GM12878 (cell line): ENCODE results near the gene QSOX1. TPM values are rescaled to one million over a fixed set of nuclear protein-coding genes. Genes with fewer than 3 reads are reported as not detected.

Experiments used
- ATAC-seq: fragments of 200-7000 bp; cut with Tn5 transposase; 3 replicates; pipeline ENCODE4 v1.9.1; 2020; ENCODE audit warnings: mild to moderate bottlenecking, moderate library complexity
- BruUV-seq: library from RNA; stranded (reverse); fragments of 400-500 nt; replicated peaks from 2 replicates; lab custom pipeline; 2021; lab: Mats Ljungman, UMichigan
- CTCF ChIA-PET: fragments of 300-600 bp; sonication (Branson Sonifier 250); formaldehyde crosslinking; extraction: SDS; loops from one replicate; lab custom pipeline; 2021; ENCODE audit warnings: inconsistent platforms; lab: Yijun Ruan, JAX
- POLR2A ChIA-PET: fragments of 350-600 bp; formaldehyde crosslinking; extraction: SDS; loops from one replicate; lab custom pipeline; 2021; ENCODE audit warnings: inconsistent platforms; lab: Charles Lee
- RAD21 ChIA-PET: fragments of 300-600 bp; sonication (Branson Sonifier 250); formaldehyde crosslinking; loops from one replicate; lab custom pipeline; 2023; ENCODE audit warnings: antibody characterized with exemption; ENCODE audit not compliant: unreplicated experiment; lab: Charles Lee
- SMC1A ChIA-PET: fragments of 300-600 bp; sonication (Branson Sonifier 250); formaldehyde crosslinking; loops from one replicate; lab custom pipeline; 2023; ENCODE audit not compliant: unreplicated experiment, uncharacterized antibody; lab: Charles Lee
- DNase-seq: peaks from one replicate; pipeline ENCODE4 v3.0.0-alpha.2; 2011; ENCODE audit warnings: low read depth, low spot score
- FAIRE-seq: peaks from 3 replicates; lab custom pipeline; 2011; peaks lifted over from hg19 to GRCh38; lab: Jason Lieb, UNC
- H2AFZ ChIP-seq: 2 replicates; pipeline ENCODE4 v1.6.0; 2011; ENCODE audit warnings: low read depth, low read length, control low read depth; ENCODE audit not compliant: control insufficient read depth
- H3K27ac ChIP-seq: 2 replicates; pipeline ENCODE4 v1.5.1; 2011; ENCODE audit warnings: control low read depth; ENCODE audit not compliant: control insufficient read depth, insufficient read depth
- H3K27me3 ChIP-seq, 2 experiments: replicated peaks in 1 of 2; 2 replicates each; pipeline versions ENCODE4 v1.6.0 to v1.6.1; 2011; ENCODE audit warnings: low read length in 1 of 2; ENCODE audit not compliant: control insufficient read depth in 2 of 2, insufficient read depth in 2 of 2
- H3K36me3 ChIP-seq, 2 experiments: 2 replicates each; pipeline ENCODE4 v1.5.1; 2011; ENCODE audit warnings: low read length in 1 of 2; ENCODE audit not compliant: control insufficient read depth in 2 of 2, insufficient read depth in 2 of 2
- H3K4me1 ChIP-seq: 2 replicates; pipeline ENCODE4 v1.6.1; 2011; ENCODE audit warnings: mild to moderate bottlenecking, low read length, moderate library complexity, mixed read lengths; ENCODE audit not compliant: control insufficient read depth, insufficient read depth
- H3K4me2 ChIP-seq: 2 replicates; pipeline ENCODE4 v1.6.0; 2011; ENCODE audit warnings: control low read depth; ENCODE audit not compliant: control insufficient read depth, insufficient read depth
- H3K4me3 ChIP-seq: fragments of 200-600 bp; sonication (generic); 2 replicates; pipeline ENCODE4 v1.5.1; 2016
- H3K79me2 ChIP-seq: 2 replicates; pipeline ENCODE4 v1.6.0; 2011; ENCODE audit warnings: low read length; ENCODE audit not compliant: control insufficient read depth, insufficient read depth
- H3K9ac ChIP-seq: 2 replicates; pipeline ENCODE4 v1.8.0; 2011; ENCODE audit warnings: low read length, control low read depth, mixed read lengths; ENCODE audit not compliant: control insufficient read depth, insufficient read depth
- H3K9me3 ChIP-seq: replicated peaks from 3 replicates; pipeline ENCODE4 v1.5.1; 2011; ENCODE audit warnings: mild to moderate bottlenecking, low read length; ENCODE audit not compliant: control insufficient read depth, insufficient read depth
- H4K20me1 ChIP-seq: 2 replicates; pipeline ENCODE4 v1.6.0; 2011; ENCODE audit not compliant: control insufficient read depth, insufficient read depth
- EZH2 ChIP-seq: IDR thresholded peaks from 2 replicates; pipeline ENCODE4 v1.6.1; 2012; ENCODE audit warnings: low read depth, mild to moderate bottlenecking, control low read depth, inconsistent platforms, low read length, borderline replicate concordance; ENCODE audit not compliant: control insufficient read depth
- HDAC6 ChIP-seq: fragments of 200-600 bp; sonication (generic); IDR thresholded peaks from one replicate; pipeline ENCODE4 v1.8.0; 2017; ENCODE audit warnings: antibody characterized with exemption; ENCODE audit not compliant: unreplicated experiment
- SREBF2 ChIP-seq: IDR thresholded peaks from 2 replicates; pipeline ENCODE4 v1.6.1; 2012; ENCODE audit warnings: mild to moderate bottlenecking, low read length
- WGBS: methylation state at CpG from one replicate; pipeline ENCODE4 v1.1.6; 2016; ENCODE audit warnings: low lambda C conversion rate; ENCODE audit not compliant: insufficient replicate concordance, insufficient coverage; ENCODE audit errors: missing lambda C conversion rate; 5-methylcytosine and 5-hydroxymethylcytosine counted together
- in situ Hi-C: fragments of 300-500 bp; cut with MboI; formaldehyde crosslinking; loops from 9 replicates; pipeline ENCODE4 v1.14.3; 2018; ENCODE audit warnings: mixed read lengths
- intact Hi-C: fragments of 100-400 bp; cut with micrococcal nuclease; formaldehyde crosslinking; loops from one replicate; pipeline ENCODE4 v1.14.2; 2022; ENCODE audit not compliant: unreplicated experiment
- polyA plus RNA-seq, 11 experiments: library from polyadenylated mRNA; depleted of rRNA in 4 of 11; unstranded in 6 of 11; stranded (reverse) in 5 of 11; fragments of >200 nt; fragmentation: Nextera tagmentation in 4 of 11; fragmentation: Illumina TruSeq in 1 of 11; extraction: Ambion mirVana in 4 of 11; extraction: Trizol in 1 of 11; gene quantifications; 1 replicate in 1 of 11; 2 replicates in 10 of 11; pipeline versions ENCODE4 v1.2.1 to v1.2.3, GENCODE V29; 2011 to 2016; ENCODE audit warnings: inconsistent platforms in 2 of 11, missing spikeins in 2 of 11, low read depth in 1 of 11
- total RNA-seq, 4 experiments: library from RNA; depleted of rRNA in 3 of 4; stranded (reverse); fragments of >200 nt in 3 of 4; fragmentation: Illumina TruSeq in 1 of 4; extraction: Trizol in 1 of 4; gene quantifications; 2 replicates each; pipeline versions ENCODE4 v1.2.1 to v1.2.3, GENCODE V29; 2013 to 2021

Gene QSOX1
- total and polyA plus RNA-seq, 10 of the 15 experiments (the other 5 are each of a cell fraction or from before 2014, with no cell fraction given): 1.8 to 31.3 (median 11.2) TPM

GRCh38 chr1:180238675-180239074, 84.0 kb downstream of the QSOX1 start (continued):
- TF ChIP-seq HDAC6: no peak
- TF ChIP-seq, all 136 proteins: peak for 0

DNA sequence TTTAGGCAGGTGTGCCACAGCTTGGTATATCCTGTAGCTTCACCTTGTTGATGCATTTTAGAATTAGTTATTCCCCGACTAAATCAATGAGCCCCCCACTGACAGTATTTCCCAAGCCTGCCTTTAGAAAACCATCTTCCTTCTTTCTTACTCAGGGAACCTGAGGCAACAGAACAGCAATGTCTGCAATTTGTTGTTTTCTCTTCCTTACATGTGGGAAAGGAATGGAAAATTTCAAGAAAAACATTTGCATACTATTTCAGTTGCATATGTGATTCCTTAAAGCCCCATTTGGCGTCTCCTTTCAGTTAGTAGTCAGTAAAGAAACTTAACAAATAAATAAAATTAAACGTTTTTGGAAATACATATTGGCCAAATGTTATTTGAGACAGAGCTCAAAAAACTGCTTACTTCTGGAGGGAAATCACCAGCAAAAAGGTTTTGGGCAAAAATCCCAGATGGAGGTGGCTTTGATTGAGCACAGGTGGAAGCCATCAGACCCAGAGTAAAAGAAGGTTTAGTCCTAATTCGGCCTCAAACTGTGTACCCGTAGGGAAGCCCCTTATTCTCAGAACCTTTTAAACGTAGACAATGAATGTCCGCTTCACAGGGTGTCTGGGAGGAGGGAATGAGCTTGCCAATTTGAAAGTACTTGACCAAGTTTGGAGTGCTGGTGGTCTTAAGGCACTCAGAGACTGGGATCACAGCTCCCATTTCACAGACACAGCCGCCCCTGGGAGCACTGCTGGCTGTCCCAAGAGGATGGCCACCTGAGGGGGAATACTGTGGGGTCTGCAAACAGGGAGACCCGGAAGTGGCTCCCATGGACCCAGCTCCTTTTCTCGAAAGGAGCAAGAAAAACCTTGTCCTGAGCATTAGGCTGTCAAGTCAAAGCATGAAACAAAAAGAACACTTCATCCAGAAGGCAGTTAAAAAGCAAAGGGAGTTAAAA, 84.8 kb downstream of the QSOX1 start:
- H3K27me3 ChIP-seq: peaks cover 8 to 37% of the 10 kb centered on the region in 2 experiments
- H3K4me3 ChIP-seq: no peak overlapping the region
- RAD21 ChIA-PET: no interaction called here
- no peak for DNase-seq
- in situ Hi-C loops: no loop called here
- TF ChIP-seq SREBF2 (no peak), EZH2 (0 out of 2 replicates have a peak, but pooled peaks have one; percentile 43)
- TF ChIP-seq, all 136 proteins: peak for 1
- Histone ChIP-seq H3K4me2 (no peak overlapping the region), H2AFZ (no peak overlapping the region), H3K27ac (no peak overlapping the region), H3K79me2 (no peaks in the 10 kb centered on the region), H3K9ac (no peak overlapping the region), H4K20me1 (no peaks in the 10 kb centered on the region), H3K4me1 (no peaks in the 10 kb centered on the region), H3K9me3 (no peaks in the 10 kb centered on the region; the same call in 2 of the 3 replicates), H3K36me3 (no peaks in the 10 kb centered on the region)
- SMC1A ChIA-PET: no interaction called here
- POLR2A ChIA-PET: no interaction called here
- ATAC-seq (no peak), FAIRE-seq (no peak)
- 14% methylated on average over 10 of the region's 10 CpGs for WGBS
- CTCF ChIA-PET: interaction anchor here (1.5 to 2.7 kb wide), 4 partner anchors 10 to 533 kb away, joined by 3 to 6 read pairs (median 3); no protein-coding TSS in a partner anchor
- intact Hi-C loops: no loop called here
- BruUV-seq: no TSS peak
